ENCODE results near the gene SOHLH1.

SOHLH1 gene

DNA sequence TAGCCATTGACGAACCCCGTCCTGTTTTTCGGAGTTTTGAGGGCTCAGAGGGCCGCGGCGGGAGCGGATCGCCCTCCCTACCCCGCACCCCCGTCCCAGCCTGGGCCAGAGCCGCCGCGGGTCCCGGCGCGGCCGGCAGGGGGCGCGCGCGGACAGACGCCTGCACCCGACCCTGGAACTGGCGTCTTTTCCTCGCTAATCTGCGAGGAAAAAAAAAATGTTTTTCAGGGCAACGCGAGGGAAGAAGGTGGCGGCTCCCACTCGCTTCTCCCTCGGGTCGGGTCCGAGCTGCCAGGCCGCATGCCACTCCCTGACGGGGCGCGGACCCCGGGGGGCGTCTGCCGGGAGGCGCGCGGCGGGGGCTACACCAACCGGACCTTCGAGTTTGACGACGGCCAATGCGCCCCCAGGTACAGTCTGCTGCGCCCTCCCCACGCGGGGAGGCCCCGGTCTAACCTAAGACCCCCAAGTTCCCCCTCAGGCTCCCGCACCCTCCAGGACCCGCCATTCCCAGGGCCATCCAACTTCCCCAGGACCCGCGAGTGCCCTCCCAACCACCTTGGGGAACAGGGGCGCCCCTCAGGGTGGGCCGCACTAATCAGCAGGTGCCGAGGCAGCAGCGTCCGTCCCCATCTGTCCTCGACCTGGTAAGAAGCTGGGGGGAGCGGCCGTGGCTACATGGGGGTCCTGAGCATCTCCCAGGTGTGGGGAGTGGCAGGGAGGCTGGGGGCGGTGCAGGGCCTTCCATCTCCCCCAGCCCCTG is 2.9 kb upstream of the SOHLH1 start, which contains the start of gene KCNT1:
Gene KCNT1, plus strand, starts transcription at position 227 of the 763 bp plus-strand sequence. Its CDS starts 74 bp downstream, at position 301.
- DNase-seq: peak; percentile 33 to 64

DNA sequence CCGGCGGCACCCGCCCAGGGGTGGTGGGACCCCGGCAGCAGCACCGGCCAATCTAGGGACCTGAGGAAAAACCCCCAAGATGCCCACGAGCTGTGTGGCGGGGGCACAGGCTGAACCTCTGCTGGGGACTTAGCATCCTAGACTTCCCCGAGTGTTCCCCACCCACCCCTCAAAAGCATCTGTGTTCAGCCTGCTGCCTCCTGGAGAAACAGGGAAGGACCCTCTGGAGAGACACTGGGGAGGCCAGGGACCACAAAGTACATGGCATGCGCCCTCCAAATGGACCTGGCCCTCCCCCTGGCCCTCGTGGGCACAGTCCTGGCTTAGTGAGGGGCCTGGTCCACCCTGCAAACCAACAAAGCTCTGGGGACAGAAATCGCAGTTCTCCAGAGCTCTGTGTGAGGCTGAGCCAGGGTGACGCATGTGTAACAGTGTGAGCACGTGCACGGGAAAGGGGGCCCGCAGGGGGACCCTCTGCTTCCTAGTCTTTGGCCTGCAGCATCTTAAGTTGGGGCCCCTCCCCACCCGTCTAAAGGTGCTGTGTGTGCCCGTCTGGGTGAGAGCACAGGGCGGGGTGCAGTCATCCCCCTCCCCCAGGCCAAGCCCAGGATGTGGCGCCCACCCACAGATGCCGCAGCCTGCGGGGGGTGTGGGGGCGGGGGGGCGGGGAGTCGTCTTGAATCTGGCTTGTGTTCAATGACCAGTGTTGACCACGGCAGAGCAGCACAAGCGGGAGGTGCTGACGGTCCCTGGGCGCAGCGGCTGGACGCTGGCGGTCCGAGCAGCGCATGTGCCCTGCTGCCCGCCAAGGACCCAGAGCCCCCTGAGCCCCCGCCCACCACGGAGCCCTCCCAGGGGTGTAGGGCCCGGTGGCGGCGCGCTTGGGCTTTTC is 2.0 kb upstream of the SOHLH1 start:
- TF ChIP-seq GATA1 (IDR thresholded peaks at IDR 0.05; ENCODE audit: low read depth, low read length): no peak
- TF ChIP-seq POLR2A (IDR thresholded peaks at IDR 0.05; ENCODE audit: low read length): no peak
- DNase-seq: no peak

More for the DNA sequence above, 2.9 kb upstream of the SOHLH1 start, which contains the start of gene KCNT1:
- no peak for TF ChIP-seq GATA1 (IDR thresholded peaks at IDR 0.05; ENCODE audit: low read depth, low read length)
- no peak for TF ChIP-seq POLR2A (IDR thresholded peaks at IDR 0.05; ENCODE audit: low read length)

DNA sequence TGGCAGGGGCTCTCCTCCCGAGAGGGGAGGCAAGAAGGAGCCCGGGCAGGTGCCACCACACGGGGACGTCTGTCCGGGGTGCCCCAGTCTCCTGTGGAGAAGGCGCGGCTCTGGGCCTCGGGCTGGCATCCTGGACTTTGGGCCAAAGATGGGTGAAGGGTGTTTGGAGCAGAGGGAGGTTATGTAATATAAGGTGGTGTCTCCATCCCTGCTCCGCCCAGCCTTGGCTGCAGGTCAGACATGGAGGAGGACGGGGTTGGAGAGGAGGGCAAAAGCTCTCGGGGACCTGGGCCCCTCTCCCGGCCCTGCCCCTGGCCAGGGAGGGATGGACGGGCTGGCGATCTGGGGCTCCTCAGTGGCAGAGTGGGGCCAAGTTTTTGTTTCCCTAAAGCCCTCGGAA is 1.2 kb upstream of the SOHLH1 start:
- no peak for DNase-seq
- no peak for TF ChIP-seq POLR2A (IDR thresholded peaks at IDR 0.05; ENCODE audit: low read length)
- TF ChIP-seq GATA1 (IDR thresholded peaks at IDR 0.05; ENCODE audit: low read depth, low read length): no peak

DNA sequence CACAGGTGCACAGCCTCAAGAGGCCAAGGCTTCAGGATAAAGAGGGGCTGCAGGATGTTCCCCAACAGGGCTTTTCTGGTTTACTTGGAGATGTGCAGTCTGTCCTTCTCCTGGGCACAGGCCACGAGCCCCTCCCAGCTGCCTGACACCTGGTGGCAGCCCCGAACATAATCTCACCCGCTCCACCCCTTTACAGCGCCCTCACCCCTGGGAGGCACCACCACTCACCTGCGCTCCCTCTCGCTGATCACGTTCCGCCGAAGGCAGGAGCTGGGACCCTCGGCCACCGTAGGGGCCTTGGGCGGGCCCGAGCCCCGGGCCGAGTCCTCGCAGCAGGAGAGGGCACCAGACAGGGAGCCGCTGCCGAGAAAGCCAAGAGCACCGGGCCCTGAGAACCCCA is 514 bp downstream of the SOHLH1 start:
- TF ChIP-seq GATA1 (IDR thresholded peaks at IDR 0.05; ENCODE audit: low read depth, low read length) (no peak), POLR2A (IDR thresholded peaks at IDR 0.05; ENCODE audit: low read length) (no peak)
- no peak for DNase-seq

DNA sequence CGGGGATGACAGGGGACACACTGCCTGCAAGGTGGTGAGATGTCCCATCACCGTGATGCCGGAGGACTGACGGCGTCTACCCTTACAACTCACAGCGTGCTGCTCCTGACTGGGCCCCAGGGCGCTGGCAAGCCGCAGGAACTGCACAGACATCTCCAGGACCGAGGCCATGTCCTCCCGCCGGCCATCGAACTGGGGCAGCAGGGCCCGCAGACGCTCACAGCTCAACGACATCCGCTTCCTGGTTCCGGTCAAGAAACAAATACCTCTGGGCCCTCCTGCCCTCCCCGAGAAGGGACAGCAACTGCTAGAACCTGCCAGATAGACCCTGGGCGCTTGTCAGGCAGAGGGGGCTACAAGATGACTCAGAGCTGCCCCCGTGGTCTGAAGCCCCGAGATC is 1.0 kb downstream of the SOHLH1 start:
- no peak for TF ChIP-seq GATA1 (IDR thresholded peaks at IDR 0.05; ENCODE audit: low read depth, low read length)
- TF ChIP-seq POLR2A (IDR thresholded peaks at IDR 0.05; ENCODE audit: low read length): no peak
- DNase-seq: no peak

DNA sequence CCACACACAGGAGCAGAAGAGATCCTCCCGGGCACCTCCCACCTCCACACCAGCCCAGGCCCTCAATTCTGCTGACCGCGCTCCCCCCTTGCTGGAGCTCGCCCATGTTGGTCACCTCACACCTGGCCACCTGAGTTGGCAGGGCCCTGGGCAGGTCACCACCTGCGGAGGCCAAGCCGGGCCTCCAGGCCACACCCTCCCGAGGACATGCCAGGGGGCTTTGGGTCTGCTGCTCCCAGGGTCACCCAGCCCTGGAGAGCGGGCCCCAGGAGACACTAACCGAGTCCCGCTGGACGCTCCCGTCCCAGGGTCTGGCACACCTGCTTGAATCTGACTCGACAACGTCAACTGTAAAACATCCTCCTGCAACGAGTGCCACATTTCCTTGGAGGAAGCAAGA is 2.1 kb downstream of the SOHLH1 start:
- no peak for DNase-seq
- TF ChIP-seq POLR2A (IDR thresholded peaks at IDR 0.05; ENCODE audit: low read length) (no peak), GATA1 (IDR thresholded peaks at IDR 0.05; ENCODE audit: low read depth, low read length) (no peak)

DNA sequence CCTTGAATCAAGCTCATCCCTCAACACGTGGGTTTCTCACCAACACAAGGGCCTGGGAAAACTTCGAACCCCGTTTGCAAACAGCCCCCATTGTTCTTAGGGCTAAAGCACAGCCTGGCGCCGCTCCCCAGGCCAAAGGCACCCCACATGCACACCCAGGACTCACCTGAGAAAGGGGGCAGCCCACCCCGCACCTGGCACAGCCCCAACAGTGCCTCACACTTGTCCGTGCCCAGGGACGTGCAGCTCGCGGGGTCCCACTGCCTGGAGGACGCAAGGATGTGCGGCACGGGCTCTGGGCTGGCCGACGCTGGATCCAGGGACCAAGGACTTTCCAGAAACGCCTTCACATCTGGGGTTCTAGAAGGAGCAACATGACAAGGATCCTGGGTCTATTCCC is 2.8 kb downstream of the SOHLH1 start:
- no peak for DNase-seq
- TF ChIP-seq GATA1 (IDR thresholded peaks at IDR 0.05; ENCODE audit: low read depth, low read length): no peak
- no peak for TF ChIP-seq POLR2A (IDR thresholded peaks at IDR 0.05; ENCODE audit: low read length)

DNA sequence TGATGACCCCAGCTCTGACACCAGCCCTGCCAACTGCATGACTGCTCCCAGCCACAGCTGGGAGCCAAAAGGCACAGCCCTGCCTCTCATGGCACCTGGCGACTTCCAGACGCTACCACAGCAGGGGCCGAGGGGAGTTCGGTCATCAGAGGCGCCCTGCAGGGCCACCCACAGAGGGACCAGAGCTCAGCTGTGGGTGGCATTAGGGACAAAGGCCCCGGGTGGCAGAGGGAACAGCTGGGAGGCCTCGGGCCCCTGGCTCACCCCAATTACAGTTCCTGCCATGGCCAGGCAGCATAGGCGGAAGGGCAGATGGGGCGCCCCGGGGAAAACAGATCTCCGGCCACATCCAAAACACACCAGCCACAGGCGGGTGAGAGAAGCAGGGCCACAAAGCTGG is 3.6 kb downstream of the SOHLH1 start:
- DNase-seq: no peak
- TF ChIP-seq POLR2A (IDR thresholded peaks at IDR 0.05; ENCODE audit: low read length): no peak
- no peak for TF ChIP-seq GATA1 (IDR thresholded peaks at IDR 0.05; ENCODE audit: low read depth, low read length)

DNA sequence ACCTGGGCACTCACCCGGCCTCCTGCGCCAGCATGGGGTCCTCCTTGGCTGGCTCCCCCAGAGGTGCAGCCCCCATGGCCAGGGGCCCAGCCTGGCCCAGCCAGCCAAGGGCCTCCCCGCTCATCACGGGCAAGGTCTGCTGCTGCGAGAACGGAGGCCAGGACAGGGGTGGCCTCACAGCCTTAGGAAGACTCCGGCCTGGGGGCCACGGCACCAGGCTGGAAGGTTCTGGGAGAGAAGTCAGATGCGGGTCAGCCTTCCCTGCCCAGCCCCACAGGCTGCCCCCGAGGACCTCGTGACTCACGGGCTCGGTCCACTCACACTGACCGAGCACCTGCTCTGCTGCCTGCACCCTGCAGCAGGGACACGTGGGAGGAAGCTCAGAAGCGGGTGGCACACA is 4.2 kb downstream of the SOHLH1 start:
- TF ChIP-seq GATA1 (IDR thresholded peaks at IDR 0.05; ENCODE audit: low read depth, low read length): no peak
- no peak for TF ChIP-seq POLR2A (IDR thresholded peaks at IDR 0.05; ENCODE audit: low read length)
- no peak for DNase-seq

DNA sequence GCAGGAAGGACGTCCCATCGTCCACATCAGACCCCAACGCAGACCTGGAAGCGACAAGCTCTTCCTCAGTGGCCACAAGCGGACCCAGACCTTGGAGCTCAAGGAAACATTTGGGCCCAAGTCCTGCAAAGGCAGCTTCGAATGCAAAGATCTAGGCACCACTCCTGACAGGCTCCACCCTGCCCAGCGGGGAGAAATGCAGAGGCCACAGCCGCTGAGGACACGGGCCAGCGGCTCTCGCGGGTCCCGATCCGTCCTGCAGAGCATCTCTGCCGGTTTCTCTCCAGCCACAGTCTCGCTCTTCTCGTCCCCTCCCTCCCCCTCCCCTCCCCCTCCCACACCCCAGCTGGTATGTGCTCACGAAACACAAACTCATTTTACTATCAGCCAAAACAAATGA is 4.9 kb downstream of the SOHLH1 start:
- no peak for DNase-seq
- TF ChIP-seq POLR2A (IDR thresholded peaks at IDR 0.05; ENCODE audit: low read length): no peak
- no peak for TF ChIP-seq GATA1 (IDR thresholded peaks at IDR 0.05; ENCODE audit: low read depth, low read length)

DNA sequence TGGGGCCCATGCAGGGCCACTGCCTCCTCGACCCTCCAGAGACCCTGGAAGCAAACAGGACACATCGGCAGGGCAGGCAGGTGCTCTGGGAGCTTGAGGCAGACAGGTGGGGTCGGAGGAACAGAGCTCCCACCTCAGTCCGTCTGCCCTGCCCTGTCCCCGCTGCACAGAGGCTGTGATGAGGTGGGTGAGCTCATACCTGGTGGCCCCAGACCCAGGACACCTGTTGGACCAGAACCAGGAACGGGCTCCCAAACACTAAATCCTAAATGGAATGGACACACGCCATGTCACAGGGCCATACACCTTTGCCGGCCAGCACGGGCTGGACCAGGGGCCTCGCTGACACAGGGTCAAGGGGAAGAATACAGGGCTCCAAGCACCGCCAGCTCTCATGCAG is 5.5 kb downstream of the SOHLH1 start:
- TF ChIP-seq GATA1 (IDR thresholded peaks at IDR 0.05; ENCODE audit: low read depth, low read length) (no peak), POLR2A (IDR thresholded peaks at IDR 0.05; ENCODE audit: low read length) (no peak)
- DNase-seq: no peak

DNA sequence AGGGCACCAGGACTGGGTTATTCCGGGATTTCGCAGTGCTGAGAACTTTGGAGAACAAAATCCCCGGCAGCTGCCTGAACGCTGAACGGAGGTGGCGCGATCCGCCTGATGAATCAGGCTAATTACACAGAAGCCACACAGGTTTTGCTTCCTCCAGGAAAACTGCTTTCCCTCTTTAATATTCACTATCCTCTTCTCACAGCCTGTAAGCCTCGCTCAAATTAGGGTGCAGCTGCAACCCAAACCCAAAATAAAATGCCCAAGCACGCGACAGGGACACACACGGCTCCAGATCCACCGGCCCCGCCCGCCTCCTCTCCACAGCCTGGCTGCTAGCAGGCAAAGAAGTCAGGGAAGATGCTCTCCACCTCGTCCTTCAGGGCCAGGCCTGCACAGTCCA is 6.0 kb downstream of the SOHLH1 start:
- no peak for TF ChIP-seq POLR2A (IDR thresholded peaks at IDR 0.05; ENCODE audit: low read length)
- TF ChIP-seq GATA1 (IDR thresholded peaks at IDR 0.05; ENCODE audit: low read depth, low read length): no peak

DNA sequence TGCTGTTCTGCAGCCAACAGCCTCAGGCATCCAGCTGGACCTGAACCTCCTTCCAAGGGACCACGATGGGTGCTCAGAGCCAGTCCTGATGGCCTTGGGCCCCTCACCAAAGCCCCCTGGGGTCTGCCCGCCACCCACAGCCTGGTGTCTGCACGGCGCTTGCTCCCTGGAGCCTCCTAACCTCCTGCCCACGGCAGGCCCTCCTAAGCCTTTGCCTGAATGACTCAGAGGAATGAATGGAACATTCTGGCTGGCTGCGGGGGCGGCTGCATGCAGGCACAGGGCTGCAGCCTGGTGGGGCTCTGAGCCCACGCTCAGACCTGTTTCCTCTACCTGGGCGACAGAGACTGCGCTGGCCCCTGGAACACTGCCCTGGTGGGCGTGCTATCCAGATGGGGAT is 6.9 kb downstream of the SOHLH1 start:
- TF ChIP-seq POLR2A (IDR thresholded peaks at IDR 0.05; ENCODE audit: low read length): no peak
- no peak for TF ChIP-seq GATA1 (IDR thresholded peaks at IDR 0.05; ENCODE audit: low read depth, low read length)
- DNase-seq: no peak

More for the DNA sequence above, 6.0 kb downstream of the SOHLH1 start:
- DNase-seq: no peak

DNA sequence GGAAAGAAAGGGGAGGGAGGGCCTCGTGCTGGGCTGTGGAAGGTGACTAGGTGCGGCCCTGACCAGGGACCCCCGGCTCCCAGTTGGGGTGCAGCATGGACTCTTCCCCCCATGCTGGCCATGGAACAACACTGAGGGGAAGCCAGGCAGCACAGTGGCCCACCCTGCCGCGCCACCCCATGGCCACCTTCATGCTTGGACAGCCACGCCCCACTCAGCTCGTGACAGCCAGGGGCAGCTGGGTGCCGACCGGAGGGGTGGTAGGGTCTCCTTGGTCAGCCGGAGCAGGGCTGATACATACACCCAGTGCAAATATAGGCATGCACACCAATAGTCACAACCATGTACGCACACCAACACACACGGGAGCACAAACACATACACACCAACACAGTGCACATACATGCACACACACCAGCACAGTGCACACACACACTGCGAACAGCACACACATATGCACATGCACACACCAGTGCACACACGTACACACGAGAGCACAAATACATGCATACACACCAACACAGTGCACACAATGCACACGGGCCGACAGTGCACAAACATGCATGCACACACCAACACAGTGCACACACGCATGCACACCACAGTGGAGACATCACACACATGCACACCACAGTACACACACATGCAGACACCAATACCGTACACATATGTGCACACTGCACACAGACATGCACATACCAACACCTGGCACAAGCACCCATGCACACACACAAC is 8.3 kb downstream of the SOHLH1 start:
- TF ChIP-seq POLR2A (IDR thresholded peaks at IDR 0.05; ENCODE audit: low read length): no peak
- no peak for TF ChIP-seq GATA1 (IDR thresholded peaks at IDR 0.05; ENCODE audit: low read depth, low read length)

More for the DNA sequence above, 8.3 kb downstream of the SOHLH1 start:
- no peak for DNase-seq
